Measurements from ENCODE around the gene CIBAR2.
"Not testable (repeated sequence)": the region's sequence is repeated elsewhere in the genome, so short reads cannot be mapped to it uniquely, and the experiment has no call there.

The CIBAR2 gene

GRCh38 chr16:85062323-85062722 is 49.9 kb downstream of the CIBAR2 start:
- no peak for DNase-seq (ENCODE audit: low spot score)

- DNase-seq (ENCODE audit: low spot score), result no peak
Observed at GRCh38 chr16:85061566-85061965, 50.7 kb downstream of the CIBAR2 start.

- no peak for DNase-seq (ENCODE audit: low spot score)
Observed at GRCh38 chr16:85058909-85059308, 53.4 kb downstream of the CIBAR2 start.

- no peak for DNase-seq (ENCODE audit: low spot score)
Observed at GRCh38 chr16:85057948-85058347, 54.3 kb downstream of the CIBAR2 start.

- no peak for DNase-seq (ENCODE audit: low spot score)
Observed at GRCh38 chr16:85057212-85057889, 54.9 kb downstream of the CIBAR2 start.

GRCh38 chr16:85056211-85056748 is 56.0 kb downstream of the CIBAR2 start:
- no peak for DNase-seq (ENCODE audit: low spot score)

GRCh38 chr16:85055493-85056210 is 56.6 kb downstream of the CIBAR2 start:
- DNase-seq (ENCODE audit: low spot score), result peak; percentile 89

GRCh38 chr16:85054948-85055492 is 57.3 kb downstream of the CIBAR2 start:
- DNase-seq (ENCODE audit: low spot score), result no peak

- DNase-seq (ENCODE audit: low spot score), result not testable (repeated sequence)
Observed at GRCh38 chr16:85054321-85054720, 58.0 kb downstream of the CIBAR2 start.

GRCh38 chr16:85052536-85052935 is 59.7 kb downstream of the CIBAR2 start:
- no peak for DNase-seq (ENCODE audit: low spot score)

GRCh38 chr16:85051683-85052082 is 60.6 kb downstream of the CIBAR2 start:
- DNase-seq (ENCODE audit: low spot score), result no peak

GRCh38 chr16:85051067-85051581 is 61.1 kb downstream of the CIBAR2 start:
- no peak for DNase-seq (ENCODE audit: low spot score)

GRCh38 chr16:85049706-85050305 is 62.5 kb downstream of the CIBAR2 start:
- no peak for DNase-seq (ENCODE audit: low spot score)

GRCh38 chr16:85048921-85049562 is 63.2 kb downstream of the CIBAR2 start:
- no peak for DNase-seq (ENCODE audit: low spot score)
